GM23338 (cell line): ENCODE results near the gene ACAT2. TPM values are rescaled to one million over a fixed set of nuclear protein-coding genes. Genes with fewer than 3 reads are reported as not detected.

Experiments
- ATAC-seq: fragments of 200-7000 bp; cut with Tn5 transposase; 3 replicates; pipeline ENCODE4 v1.9.1; 2020
- DNase-seq: peaks from one replicate; pipeline ENCODE4 v3.0.0-alpha.2; 2015; ENCODE audit warnings: low spot score
- H2AFZ ChIP-seq: fragments of 200-600 bp; sonication (generic); 2 replicates; pipeline ENCODE4 v1.8.0; 2016; ENCODE audit warnings: antibody characterized with exemption, mild to moderate bottlenecking, moderate library complexity
- H3F3A ChIP-seq: fragments of 200-600 bp; sonication (generic); replicated peaks from 2 replicates; pipeline ENCODE4 v1.8.0; 2017; ENCODE audit warnings: antibody characterized with exemption, mixed run types, low read depth
- H3K27ac ChIP-seq: fragments of 200-600 bp; sonication (generic); 2 replicates; pipeline ENCODE4 v1.6.1; 2016; ENCODE audit warnings: low read depth
- H3K27me3 ChIP-seq: fragments of 200-600 bp; sonication (generic); 2 replicates; pipeline ENCODE4 v1.8.0; 2016; ENCODE audit warnings: mild to moderate bottlenecking, mixed run types, moderate library complexity; ENCODE audit not compliant: insufficient read depth
- H3K36me3 ChIP-seq: fragments of 200-600 bp; sonication (generic); 2 replicates; pipeline ENCODE4 v1.8.0; 2016; ENCODE audit warnings: mild to moderate bottlenecking; ENCODE audit not compliant: insufficient read depth
- H3K4me1 ChIP-seq: fragments of 200-600 bp; sonication (generic); 2 replicates; pipeline ENCODE4 v1.8.0; 2016; ENCODE audit warnings: mild to moderate bottlenecking, moderate library complexity; ENCODE audit not compliant: insufficient read depth
- H3K4me2 ChIP-seq: fragments of 200-600 bp; sonication (generic); 2 replicates; pipeline ENCODE4 v1.7.1; 2017; ENCODE audit warnings: mixed run types
- H3K4me3 ChIP-seq: fragments of 200-600 bp; sonication (generic); 2 replicates; pipeline ENCODE4 v1.6.1; 2016; ENCODE audit warnings: mixed run types
- H3K79me2 ChIP-seq: fragments of 200-600 bp; sonication (generic); replicated peaks from 2 replicates; pipeline ENCODE4 v1.8.0; 2017; ENCODE audit warnings: mild to moderate bottlenecking; ENCODE audit not compliant: insufficient read depth
- H3K9me2 ChIP-seq: fragments of 200-600 bp; sonication (generic); 2 replicates; pipeline ENCODE4 v1.8.0; 2017; ENCODE audit not compliant: insufficient read depth
- H4K20me1 ChIP-seq: fragments of 200-600 bp; sonication (generic); replicated peaks from 2 replicates; pipeline ENCODE4 v1.8.0; 2017; ENCODE audit warnings: mild to moderate bottlenecking; ENCODE audit not compliant: insufficient read depth
- H3K27ac Mint-ChIP-seq: 2 replicates; pipeline ENCODE4 v1.8.0; 2020; ENCODE audit warnings: inconsistent platforms, mild to moderate bottlenecking, moderate library complexity, mixed read lengths
- H3K27me3 Mint-ChIP-seq: 3 replicates; pipeline ENCODE4 v1.8.0; 2022; ENCODE audit warnings: low read depth, mild to moderate bottlenecking, moderate library complexity, mixed read lengths, inconsistent platforms; ENCODE audit not compliant: insufficient read depth, poor library complexity
- H3K36me3 Mint-ChIP-seq: 3 replicates; pipeline ENCODE4 v1.8.0; 2021; ENCODE audit warnings: low read depth, mild to moderate bottlenecking, inconsistent platforms, moderate library complexity, mixed read lengths
- H3K4me1 Mint-ChIP-seq: 3 replicates; pipeline ENCODE4 v1.8.0; 2020; ENCODE audit warnings: mild to moderate bottlenecking, inconsistent platforms, mixed read lengths
- H3K4me3 Mint-ChIP-seq: 3 replicates; pipeline ENCODE4 v1.8.0; 2021; ENCODE audit warnings: moderate library complexity, mild to moderate bottlenecking, inconsistent platforms, mixed read lengths
- H3K9me3 Mint-ChIP-seq: 3 replicates; pipeline ENCODE4 v1.8.0; 2020; ENCODE audit warnings: moderate library complexity, mild to moderate bottlenecking, inconsistent platforms, mixed read lengths
- CREB1 ChIP-seq: fragments of 250-450 bp; sonication (Bioruptor Pico); IDR thresholded peaks from 2 replicates; pipeline ENCODE4 v1.5.0; 2020; ENCODE audit warnings: low read depth, mild to moderate bottlenecking, moderate library complexity
- EZH2 ChIP-seq: fragments of 200-600 bp; sonication (generic); IDR thresholded peaks from one replicate; pipeline ENCODE4 v1.8.0; 2017; ENCODE audit warnings: antibody characterized with exemption, mild to moderate bottlenecking, low read depth; ENCODE audit not compliant: unreplicated experiment
- EZH2phosphoT487 ChIP-seq: fragments of 200-600 bp; sonication (generic); IDR thresholded peaks from one replicate; pipeline ENCODE4 v1.8.1; 2018; ENCODE audit warnings: antibody characterized with exemption; ENCODE audit not compliant: unreplicated experiment
- JUNB ChIP-seq: IDR thresholded peaks from one replicate; pipeline ENCODE4 v1.6.1; 2016; ENCODE audit warnings: antibody characterized with exemption; ENCODE audit not compliant: unreplicated experiment
- POLR2AphosphoS5 ChIP-seq: IDR thresholded peaks from 2 replicates; pipeline ENCODE4 v1.6.1; 2016; ENCODE audit warnings: antibody characterized with exemption, low read depth
- STAT1 ChIP-seq: IDR thresholded peaks from one replicate; pipeline ENCODE4 v1.6.1; 2016; ENCODE audit warnings: antibody characterized with exemption; ENCODE audit not compliant: unreplicated experiment
- ZNF114 ChIP-seq: fragments of 250-450 bp; sonication (Bioruptor Pico); IDR thresholded peaks from 2 replicates; pipeline ENCODE4 v1.5.0; 2020; ENCODE audit warnings: mild to moderate bottlenecking, moderate library complexity
- polyA plus RNA-seq: library from polyadenylated mRNA; unstranded; fragments of >200 nt; fragmentation: Nextera tagmentation; extraction: Ambion mirVana; gene quantifications from 2 replicates; pipeline ENCODE4 v1.2.1, GENCODE V29; 2016
- total RNA-seq: library from RNA; depleted of rRNA; stranded (reverse); fragments of >200 nt; shearing (Covaris generic); gene quantifications from 2 replicates; pipeline ENCODE4 v1.2.3, GENCODE V29; 2014
- TF ChIP-seq, protein P1 (sequence below): fragments of 250-450 bp; sonication (Bioruptor Pico); IDR thresholded peaks from 2 replicates; pipeline ENCODE4 v1.5.0; 2020; ENCODE audit warnings: mild to moderate bottlenecking, moderate library complexity
- TF ChIP-seq, protein P2 (sequence below): IDR thresholded peaks from one replicate; pipeline ENCODE4 v1.6.1; 2018; ENCODE audit warnings: antibody characterized with exemption; ENCODE audit not compliant: unreplicated experiment
- TF ChIP-seq, protein P3 (sequence below): IDR thresholded peaks from 2 replicates; pipeline ENCODE4 v1.6.1; 2016; ENCODE audit warnings: antibody characterized with exemption

ACAT2 gene
- total and polyA plus RNA-seq, 2 experiments from 2014 or later, result 108 to 151 TPM

DNA sequence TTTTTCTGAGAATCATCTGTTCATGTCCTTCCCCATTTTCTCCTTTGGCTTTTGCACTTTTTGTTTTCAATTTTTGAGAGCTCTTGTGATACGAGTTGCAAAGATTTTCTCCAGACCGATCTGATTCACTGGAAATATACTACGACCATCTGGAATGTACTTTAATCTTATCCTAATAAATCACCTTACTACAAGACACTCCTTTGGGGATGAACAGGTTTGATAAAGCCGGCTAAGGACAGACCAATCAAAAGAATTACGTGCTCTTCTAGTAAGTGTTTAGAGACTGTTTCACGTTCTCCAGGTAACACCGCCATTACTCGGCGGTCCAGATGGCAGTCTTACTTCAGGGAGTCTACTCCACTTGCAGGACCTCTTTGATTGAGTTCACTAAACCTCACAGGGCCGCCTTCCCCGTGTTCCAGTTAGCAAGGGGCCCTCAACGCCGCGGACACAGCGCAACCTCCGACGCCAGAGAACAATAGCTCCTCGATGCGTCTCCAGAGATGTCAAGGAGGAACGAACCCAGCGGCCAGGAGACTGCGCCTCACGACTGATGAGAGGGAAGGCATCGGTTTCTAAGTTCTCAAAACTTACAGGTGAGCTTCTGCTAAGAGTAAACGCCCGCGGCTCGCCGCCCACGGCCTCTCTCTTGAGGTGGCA lies 35.5 kb upstream of the ACAT2 start (continued):
- TF ChIP-seq, protein P1, sequence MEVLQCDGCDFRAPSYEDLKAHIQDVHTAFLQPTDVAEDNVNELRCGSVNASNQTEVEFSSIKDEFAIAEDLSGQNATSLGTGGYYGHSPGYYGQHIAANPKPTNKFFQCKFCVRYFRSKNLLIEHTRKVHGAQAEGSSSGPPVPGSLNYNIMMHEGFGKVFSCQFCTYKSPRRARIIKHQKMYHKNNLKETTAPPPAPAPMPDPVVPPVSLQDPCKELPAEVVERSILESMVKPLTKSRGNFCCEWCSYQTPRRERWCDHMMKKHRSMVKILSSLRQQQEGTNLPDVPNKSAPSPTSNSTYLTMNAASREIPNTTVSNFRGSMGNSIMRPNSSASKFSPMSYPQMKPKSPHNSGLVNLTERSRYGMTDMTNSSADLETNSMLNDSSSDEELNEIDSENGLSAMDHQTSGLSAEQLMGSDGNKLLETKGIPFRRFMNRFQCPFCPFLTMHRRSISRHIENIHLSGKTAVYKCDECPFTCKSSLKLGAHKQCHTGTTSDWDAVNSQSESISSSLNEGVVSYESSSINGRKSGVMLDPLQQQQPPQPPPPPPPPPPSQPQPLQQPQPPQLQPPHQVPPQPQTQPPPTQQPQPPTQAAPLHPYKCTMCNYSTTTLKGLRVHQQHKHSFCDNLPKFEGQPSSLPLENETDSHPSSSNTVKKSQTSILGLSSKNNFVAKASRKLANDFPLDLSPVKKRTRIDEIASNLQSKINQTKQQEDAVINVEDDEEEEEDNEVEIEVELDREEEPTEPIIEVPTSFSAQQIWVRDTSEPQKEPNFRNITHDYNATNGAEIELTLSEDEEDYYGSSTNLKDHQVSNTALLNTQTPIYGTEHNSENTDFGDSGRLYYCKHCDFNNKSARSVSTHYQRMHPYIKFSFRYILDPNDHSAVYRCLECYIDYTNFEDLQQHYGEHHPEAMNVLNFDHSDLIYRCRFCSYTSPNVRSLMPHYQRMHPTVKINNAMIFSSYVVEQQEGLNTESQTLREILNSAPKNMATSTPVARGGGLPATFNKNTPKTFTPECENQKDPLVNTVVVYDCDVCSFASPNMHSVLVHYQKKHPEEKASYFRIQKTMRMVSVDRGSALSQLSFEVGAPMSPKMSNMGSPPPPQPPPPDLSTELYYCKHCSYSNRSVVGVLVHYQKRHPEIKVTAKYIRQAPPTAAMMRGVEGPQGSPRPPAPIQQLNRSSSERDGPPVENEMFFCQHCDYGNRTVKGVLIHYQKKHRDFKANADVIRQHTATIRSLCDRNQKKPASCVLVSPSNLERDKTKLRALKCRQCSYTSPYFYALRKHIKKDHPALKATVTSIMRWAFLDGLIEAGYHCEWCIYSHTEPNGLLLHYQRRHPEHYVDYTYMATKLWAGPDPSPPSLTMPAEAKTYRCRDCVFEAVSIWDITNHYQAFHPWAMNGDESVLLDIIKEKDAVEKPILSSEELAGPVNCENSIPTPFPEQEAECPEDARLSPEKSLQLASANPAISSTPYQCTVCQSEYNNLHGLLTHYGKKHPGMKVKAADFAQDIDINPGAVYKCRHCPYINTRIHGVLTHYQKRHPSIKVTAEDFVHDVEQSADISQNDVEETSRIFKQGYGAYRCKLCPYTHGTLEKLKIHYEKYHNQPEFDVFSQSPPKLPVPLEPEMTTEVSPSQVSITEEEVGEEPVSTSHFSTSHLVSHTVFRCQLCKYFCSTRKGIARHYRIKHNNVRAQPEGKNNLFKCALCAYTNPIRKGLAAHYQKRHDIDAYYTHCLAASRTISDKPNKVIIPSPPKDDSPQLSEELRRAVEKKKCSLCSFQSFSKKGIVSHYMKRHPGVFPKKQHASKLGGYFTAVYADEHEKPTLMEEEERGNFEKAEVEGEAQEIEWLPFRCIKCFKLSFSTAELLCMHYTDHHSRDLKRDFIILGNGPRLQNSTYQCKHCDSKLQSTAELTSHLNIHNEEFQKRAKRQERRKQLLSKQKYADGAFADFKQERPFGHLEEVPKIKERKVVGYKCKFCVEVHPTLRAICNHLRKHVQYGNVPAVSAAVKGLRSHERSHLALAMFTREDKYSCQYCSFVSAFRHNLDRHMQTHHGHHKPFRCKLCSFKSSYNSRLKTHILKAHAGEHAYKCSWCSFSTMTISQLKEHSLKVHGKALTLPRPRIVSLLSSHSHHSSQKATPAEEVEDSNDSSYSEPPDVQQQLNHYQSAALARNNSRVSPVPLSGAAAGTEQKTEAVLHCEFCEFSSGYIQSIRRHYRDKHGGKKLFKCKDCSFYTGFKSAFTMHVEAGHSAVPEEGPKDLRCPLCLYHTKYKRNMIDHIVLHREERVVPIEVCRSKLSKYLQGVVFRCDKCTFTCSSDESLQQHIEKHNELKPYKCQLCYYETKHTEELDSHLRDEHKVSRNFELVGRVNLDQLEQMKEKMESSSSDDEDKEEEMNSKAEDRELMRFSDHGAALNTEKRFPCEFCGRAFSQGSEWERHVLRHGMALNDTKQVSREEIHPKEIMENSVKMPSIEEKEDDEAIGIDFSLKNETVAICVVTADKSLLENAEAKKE (CRISPR knock-in tag), result no peak
- TF ChIP-seq POLR2AphosphoS5, result no peak
- TF ChIP-seq EZH2phosphoT487, result no peak

DNA sequence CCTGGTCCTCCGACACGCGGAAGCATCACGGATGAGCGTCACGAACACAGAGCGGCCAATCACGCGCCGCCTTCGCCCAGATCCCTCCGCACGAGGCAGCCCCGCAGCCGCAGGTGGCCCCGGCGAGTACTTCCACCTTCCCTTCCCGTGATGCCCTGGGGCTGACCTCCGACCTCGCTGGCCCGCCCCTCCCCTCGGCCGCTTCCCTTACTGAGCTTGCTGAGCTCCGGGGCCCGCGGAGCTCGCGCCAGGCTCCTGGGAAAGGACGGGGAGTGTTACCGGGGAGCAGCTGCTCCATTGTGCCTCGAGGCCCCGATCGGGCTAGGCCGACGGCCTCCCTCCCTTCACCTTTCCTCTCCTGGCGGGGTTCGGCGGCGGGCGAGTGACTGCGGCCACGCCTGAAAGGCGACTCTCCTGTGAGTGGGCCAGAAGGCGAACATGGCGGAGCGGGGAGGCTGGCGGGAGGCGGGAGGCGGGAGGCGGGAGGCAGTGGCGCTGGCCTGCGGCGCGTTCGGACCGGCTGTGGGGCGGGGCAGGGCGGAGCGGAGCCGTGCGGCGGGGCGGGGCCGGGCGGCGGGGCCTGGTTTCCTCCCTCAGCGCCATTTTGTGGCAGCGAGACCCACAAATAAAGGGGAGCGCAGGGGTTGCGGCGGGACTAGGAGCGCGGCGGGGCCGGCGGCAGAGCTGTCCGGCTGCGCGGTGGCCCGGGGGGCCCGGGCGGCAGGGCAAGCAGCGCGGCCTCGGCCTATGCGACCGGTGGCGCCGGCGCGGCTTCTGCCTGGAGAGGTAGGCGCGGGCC lies 34.7 kb upstream of the ACAT2 start, which contains the start of gene WTAP:
TSS of gene WTAP (plus strand) at position 589 of the 799 bp plus-strand sequence. CDS start 8,760 bp downstream, outside the sequence.
- no peaks in the 10 kb centered on the region for H3K27me3 ChIP-seq
- ATAC-seq, result peak; percentile 81
- Mint-ChIP-seq H3K4me3 (peak within 1 kb of the TSS; percentile 99), H3K4me1 (peaks cover 18% of the 10 kb centered on the region), H3K27me3 (peaks cover 13% of the 10 kb centered on the region), H3K36me3 (peaks cover 38% of the 10 kb centered on the region; the same call in 2 of the 3 replicates), H3K27ac (peak within 1 kb of the TSS; percentile 99), H3K9me3 (no peaks in the 10 kb centered on the region)
- H3K4me1 ChIP-seq, result peaks cover 19% of the 10 kb centered on the region
- no peaks in the 10 kb centered on the region for H3K36me3 ChIP-seq
- peaks cover 88% of the 10 kb centered on the region for H3K79me2 ChIP-seq
- 0 out of 2 replicates have a peak, but pooled peaks cover 3% of the 10 kb centered on the region for H3F3A ChIP-seq
- H3K4me3 ChIP-seq, result peak within 1 kb of the TSS; percentile 86
- peak; percentile 97 for DNase-seq
- H3K4me2 ChIP-seq, result peak within 1 kb of the TSS; percentile 89
- H4K20me1 ChIP-seq, result peaks cover 41% of the 10 kb centered on the region
- H3K9me2 ChIP-seq, result no peaks in the 10 kb centered on the region
- no peak within 1 kb of the TSS for H2AFZ ChIP-seq
- peak within 1 kb of the TSS; percentile 98 for H3K27ac ChIP-seq
- TF ChIP-seq POLR2AphosphoS5 (peak; percentile 87), JUNB (no peak), STAT1 (no peak), CREB1 (CRISPR knock-in tag) (peak; percentile 93), ZNF114 (CRISPR knock-in tag) (no peak), EZH2 (no peak)
- TF ChIP-seq, protein P2, sequence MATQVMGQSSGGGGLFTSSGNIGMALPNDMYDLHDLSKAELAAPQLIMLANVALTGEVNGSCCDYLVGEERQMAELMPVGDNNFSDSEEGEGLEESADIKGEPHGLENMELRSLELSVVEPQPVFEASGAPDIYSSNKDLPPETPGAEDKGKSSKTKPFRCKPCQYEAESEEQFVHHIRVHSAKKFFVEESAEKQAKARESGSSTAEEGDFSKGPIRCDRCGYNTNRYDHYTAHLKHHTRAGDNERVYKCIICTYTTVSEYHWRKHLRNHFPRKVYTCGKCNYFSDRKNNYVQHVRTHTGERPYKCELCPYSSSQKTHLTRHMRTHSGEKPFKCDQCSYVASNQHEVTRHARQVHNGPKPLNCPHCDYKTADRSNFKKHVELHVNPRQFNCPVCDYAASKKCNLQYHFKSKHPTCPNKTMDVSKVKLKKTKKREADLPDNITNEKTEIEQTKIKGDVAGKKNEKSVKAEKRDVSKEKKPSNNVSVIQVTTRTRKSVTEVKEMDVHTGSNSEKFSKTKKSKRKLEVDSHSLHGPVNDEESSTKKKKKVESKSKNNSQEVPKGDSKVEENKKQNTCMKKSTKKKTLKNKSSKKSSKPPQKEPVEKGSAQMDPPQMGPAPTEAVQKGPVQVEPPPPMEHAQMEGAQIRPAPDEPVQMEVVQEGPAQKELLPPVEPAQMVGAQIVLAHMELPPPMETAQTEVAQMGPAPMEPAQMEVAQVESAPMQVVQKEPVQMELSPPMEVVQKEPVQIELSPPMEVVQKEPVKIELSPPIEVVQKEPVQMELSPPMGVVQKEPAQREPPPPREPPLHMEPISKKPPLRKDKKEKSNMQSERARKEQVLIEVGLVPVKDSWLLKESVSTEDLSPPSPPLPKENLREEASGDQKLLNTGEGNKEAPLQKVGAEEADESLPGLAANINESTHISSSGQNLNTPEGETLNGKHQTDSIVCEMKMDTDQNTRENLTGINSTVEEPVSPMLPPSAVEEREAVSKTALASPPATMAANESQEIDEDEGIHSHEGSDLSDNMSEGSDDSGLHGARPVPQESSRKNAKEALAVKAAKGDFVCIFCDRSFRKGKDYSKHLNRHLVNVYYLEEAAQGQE, result peak; percentile 27
- TF ChIP-seq, protein P3, sequence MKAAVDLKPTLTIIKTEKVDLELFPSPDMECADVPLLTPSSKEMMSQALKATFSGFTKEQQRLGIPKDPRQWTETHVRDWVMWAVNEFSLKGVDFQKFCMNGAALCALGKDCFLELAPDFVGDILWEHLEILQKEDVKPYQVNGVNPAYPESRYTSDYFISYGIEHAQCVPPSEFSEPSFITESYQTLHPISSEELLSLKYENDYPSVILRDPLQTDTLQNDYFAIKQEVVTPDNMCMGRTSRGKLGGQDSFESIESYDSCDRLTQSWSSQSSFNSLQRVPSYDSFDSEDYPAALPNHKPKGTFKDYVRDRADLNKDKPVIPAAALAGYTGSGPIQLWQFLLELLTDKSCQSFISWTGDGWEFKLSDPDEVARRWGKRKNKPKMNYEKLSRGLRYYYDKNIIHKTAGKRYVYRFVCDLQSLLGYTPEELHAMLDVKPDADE, result peak; percentile 76
